Measurements from ENCODE around the gene MLNR.

GRCh38 chr13:49247643-49248621 lies 27.8 kb downstream of the MLNR start, which contains the start of gene CDADC1:
- no peak for TF ChIP-seq HMGA2 (CRISPR knock-in tag; IDR thresholded peaks at IDR 0.05)
- no peak for TF ChIP-seq NFE2L1 (CRISPR knock-in tag; IDR thresholded peaks at IDR 0.05)
- TF ChIP-seq CTCF (IDR thresholded peaks at IDR 0.05) = no peak
- TF ChIP-seq SMAD4 (CRISPR knock-in tag; IDR thresholded peaks at IDR 0.05) = no peak
- TF ChIP-seq FOXP1 (CRISPR knock-in tag; IDR thresholded peaks at IDR 0.05; ENCODE audit: borderline replicate concordance) = no peak; the same call in 1 of the 2 replicates
